WTC11 (cell line): ENCODE data around the gene TNFSF13B.

Experiments
- ATF3 ChIP-seq: sonication (generic); formaldehyde crosslinking; conservative IDR thresholded peaks from 2 replicates; pipeline ENCODE4 v1.8.1; 2022; ENCODE audit warnings: mild to moderate bottlenecking, missing genetic modification reagents
- CREB1 ChIP-seq: sonication (generic); formaldehyde crosslinking; IDR thresholded peaks from 2 replicates; pipeline ENCODE4 v1.8.0; 2023; ENCODE audit warnings: mild to moderate bottlenecking, missing genetic modification reagents
- CTCF ChIP-seq: fragments of 200-600 bp; IDR thresholded peaks from 2 replicates; pipeline ENCODE4 v1.8.0; 2022; ENCODE audit warnings: antibody characterized with exemption
- E2F4 ChIP-seq: sonication (generic); formaldehyde crosslinking; IDR thresholded peaks from 2 replicates; pipeline ENCODE4 v1.8.1; 2022; ENCODE audit warnings: low read depth, mild to moderate bottlenecking, moderate library complexity, missing genetic modification reagents, borderline replicate concordance
- EMX1 ChIP-seq: fragments of 250-450 bp; sonication (Bioruptor Pico); IDR thresholded peaks from 2 replicates; pipeline ENCODE4 v1.8.0; 2021; ENCODE audit warnings: mild to moderate bottlenecking
- IRF1 ChIP-seq: sonication (generic); formaldehyde crosslinking; IDR thresholded peaks from 2 replicates; pipeline ENCODE4 v1.8.0; 2023; ENCODE audit warnings: missing genetic modification reagents
- JUN ChIP-seq: sonication (generic); formaldehyde crosslinking; IDR thresholded peaks from 2 replicates; pipeline ENCODE4 v1.8.0; 2023; ENCODE audit warnings: mild to moderate bottlenecking, missing genetic modification reagents
- MAX ChIP-seq: sonication (generic); formaldehyde crosslinking; IDR thresholded peaks from 2 replicates; pipeline ENCODE4 v1.8.0; 2022; ENCODE audit warnings: mild to moderate bottlenecking, missing genetic modification reagents
- OVOL2 ChIP-seq: fragments of 250-450 bp; sonication (Bioruptor Pico); IDR thresholded peaks from 2 replicates; pipeline ENCODE4 v1.9.0; 2021; ENCODE audit warnings: mild to moderate bottlenecking, borderline replicate concordance
- RORB ChIP-seq: fragments of 250-450 bp; sonication (Bioruptor Pico); IDR thresholded peaks from 2 replicates; pipeline ENCODE4 v1.9.0; 2021; ENCODE audit warnings: mild to moderate bottlenecking
- TCF7 ChIP-seq: sonication (generic); formaldehyde crosslinking; IDR thresholded peaks from 2 replicates; pipeline ENCODE4 v1.8.0; 2022; ENCODE audit warnings: mild to moderate bottlenecking, low read depth, missing genetic modification reagents, moderate library complexity
- ZNF232 ChIP-seq: sonication (generic); formaldehyde crosslinking; IDR thresholded peaks from 2 replicates; pipeline ENCODE4 v1.8.0; 2022; ENCODE audit warnings: mild to moderate bottlenecking, missing genetic modification reagents
- ZNF317 ChIP-seq: sonication (generic); formaldehyde crosslinking; IDR thresholded peaks from 2 replicates; pipeline ENCODE4 v1.8.1; 2023; ENCODE audit warnings: low read depth, mild to moderate bottlenecking, moderate library complexity, missing genetic modification reagents, borderline replicate concordance
- ZSCAN18 ChIP-seq: fragments of 250-450 bp; sonication (Bioruptor Pico); IDR thresholded peaks from 2 replicates; pipeline ENCODE4 v2.1.2; 2022; ENCODE audit warnings: mild to moderate bottlenecking, moderate library complexity

GRCh38 chr13:108223687-108224503 lies 45.6 kb upstream of the TNFSF13B start:
- TF ChIP-seq CTCF (no peak), CREB1 (CRISPR knock-in tag) (no peak), MAX (no peak), OVOL2 (CRISPR knock-in tag) (no peak), ZNF232 (CRISPR knock-in tag) (no peak), RORB (no peak), EMX1 (CRISPR knock-in tag) (no peak), E2F4 (CRISPR knock-in tag) (no peak), TCF7 (CRISPR knock-in tag) (no peak), ZNF317 (CRISPR knock-in tag) (no peak), ZSCAN18 (no peak), IRF1 (CRISPR knock-in tag) (no peak), ATF3 (CRISPR knock-in tag) (no peak), JUN (CRISPR knock-in tag) (no peak)
